SH-SY5Y (cell line): Measurements from ENCODE around the gene STH.

Source experiments
- GATA2 ChIP-seq: IDR thresholded peaks from 2 replicates; pipeline ENCODE4 v1.6.1; 2011; ENCODE audit warnings: mild to moderate bottlenecking, low read depth, low read length
- GATA3 ChIP-seq: IDR thresholded peaks from 2 replicates; pipeline ENCODE4 v1.6.1; 2011; ENCODE audit warnings: low read depth, mild to moderate bottlenecking, low read length, moderate library complexity

DNA sequence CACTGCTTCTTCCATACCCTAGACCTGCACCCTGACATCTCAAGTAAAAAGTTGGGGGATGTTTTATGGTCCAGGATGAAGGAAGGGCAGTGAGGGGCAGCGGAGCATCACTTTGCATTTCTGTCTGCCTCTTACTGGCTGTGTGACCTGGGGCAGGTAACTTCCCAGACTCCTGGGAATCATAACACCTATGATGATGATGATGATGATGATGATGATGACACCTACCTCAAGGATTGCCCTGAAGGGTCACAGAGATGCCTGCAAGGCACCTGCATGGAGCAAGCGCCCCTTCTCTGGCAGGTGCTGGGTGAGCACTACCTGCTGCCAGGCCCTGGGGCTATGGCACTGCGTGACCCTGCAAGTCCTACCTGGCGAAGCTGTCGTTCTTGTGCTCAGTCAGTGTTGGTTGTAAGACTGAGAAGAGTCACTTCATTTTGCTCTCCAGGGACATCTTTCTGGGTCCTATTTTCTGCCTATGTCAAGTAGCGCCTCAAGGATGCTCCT lies 46.2 kb upstream of the STH start:
- TF ChIP-seq GATA2: no peak
- TF ChIP-seq GATA3: no peak
